Omental fat pad (tissue), 4 donors: ENCODE results near the gene NAT10. TPM values are rescaled to one million over a fixed set of nuclear protein-coding genes. Genes with fewer than 3 reads are reported as not detected.

ENCODE experiments used
- ATAC-seq: fragments of 150-250 bp; one replicate; pipeline ENCODE4 v1.9.1; 2016; ENCODE audit warnings: mild to moderate bottlenecking, moderate library complexity; ENCODE audit not compliant: low FRiP score
- DNase-seq: peaks from one replicate; pipeline ENCODE4 v3.0.0-alpha.2; 2019; ENCODE audit warnings: low spot score
- CTCF ChIP-seq, 3 donors: fragments of 450-650 bp; IDR thresholded peaks; one replicate each; pipeline ENCODE4 v1.5.1; 2016 to 2017; ENCODE audit warnings: antibody characterized with exemption in 3 of 3, mild to moderate bottlenecking in 3 of 3, moderate library complexity in 2 of 3
- total RNA-seq, 4 donors: library from RNA; depleted of rRNA; stranded (reverse); fragments of >200 nt; gene quantifications; one replicate each; pipeline ENCODE4 v1.1.0, GENCODE V29; 2016

The NAT10 gene
- total RNA-seq, 4 donors from 2014 or later = 26.5 to 52.7 (median 27.7) TPM

DNA sequence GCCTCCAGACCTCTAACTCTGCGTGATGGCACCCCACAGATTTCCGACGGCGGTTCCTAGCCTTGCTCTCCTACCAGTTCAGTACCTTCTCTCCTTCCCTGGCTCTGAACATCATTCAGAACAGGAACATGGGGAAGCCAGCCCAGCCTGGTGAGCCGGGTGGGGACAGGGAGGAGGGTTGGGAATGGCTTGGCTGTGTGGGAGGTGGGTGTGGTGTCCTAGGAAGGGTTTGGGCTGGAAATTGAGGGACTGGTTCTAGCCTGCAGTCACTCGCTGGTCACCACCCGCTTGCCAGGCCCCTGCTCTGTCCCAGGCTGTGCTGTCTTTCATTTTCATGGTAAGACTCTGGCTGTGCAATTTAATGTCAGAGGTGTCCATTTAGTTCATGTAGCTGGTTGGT lies 33.9 kb downstream of the NAT10 start:
- TF ChIP-seq CTCF (IDR thresholded peaks at IDR 0.05) = no peak
- DNase-seq = no peak
- no peak for ATAC-seq

- TF ChIP-seq CTCF (IDR thresholded peaks at IDR 0.05) = no peak
- DNase-seq = no peak
- ATAC-seq = no peak
Observed at GRCh38 chr11:34140149-34140548, 34.7 kb downstream of the NAT10 start.

DNA sequence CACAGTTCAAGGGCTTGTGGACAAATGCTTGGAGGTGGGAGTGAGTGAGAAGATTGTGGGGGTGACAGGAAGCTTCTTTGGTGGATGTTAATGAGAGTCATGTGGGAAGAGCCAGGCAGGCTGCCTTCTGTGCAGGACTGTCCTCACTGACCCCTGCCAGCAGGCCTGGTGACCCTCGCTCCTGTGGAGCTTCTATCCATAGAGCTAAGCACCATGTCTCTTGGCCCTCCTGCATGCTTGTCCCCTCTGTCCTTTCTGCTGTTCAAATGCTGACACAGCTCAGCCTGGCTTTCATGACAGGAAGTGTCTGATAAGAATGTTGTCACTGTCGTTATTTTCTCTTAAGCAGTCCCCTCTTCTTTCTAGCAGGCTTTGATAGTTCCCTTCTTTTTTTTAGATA lies 37.6 kb downstream of the NAT10 start:
- TF ChIP-seq CTCF (IDR thresholded peaks at IDR 0.05) = no peak
- DNase-seq (no peak), ATAC-seq (no peak)

DNA sequence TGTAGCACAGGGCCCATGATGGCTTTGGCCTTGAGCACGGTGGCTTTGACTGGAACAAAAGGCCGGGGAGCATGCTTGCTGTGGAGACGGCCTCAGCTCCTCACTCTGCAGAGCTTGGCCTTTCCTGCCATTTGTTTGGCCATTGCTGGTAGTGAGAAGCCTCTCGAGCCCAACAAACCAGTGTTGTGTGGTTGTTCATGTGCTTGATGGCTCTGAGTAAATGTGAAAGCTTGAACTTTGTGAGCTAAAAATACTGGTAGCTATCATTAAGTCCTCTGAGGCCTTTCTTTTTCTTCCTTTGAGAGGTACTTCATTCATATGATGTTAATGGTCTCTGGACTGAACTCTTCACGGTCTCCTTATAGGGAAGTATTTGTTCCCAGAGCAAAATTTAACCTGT lies 39.6 kb downstream of the NAT10 start:
- TF ChIP-seq CTCF (IDR thresholded peaks at IDR 0.05) = no peak
- no peak for ATAC-seq
- DNase-seq = no peak

- no peak for TF ChIP-seq CTCF (IDR thresholded peaks at IDR 0.05)
- DNase-seq (no peak), ATAC-seq (no peak)
Observed at GRCh38 chr11:34145847-34146381, 40.5 kb downstream of the NAT10 start.

GRCh38 chr11:34146411-34146810 lies 41.0 kb downstream of the NAT10 start:
- TF ChIP-seq CTCF (IDR thresholded peaks at IDR 0.05) = no peak
- ATAC-seq (no peak), DNase-seq (no peak)

GRCh38 chr11:34146866-34147265 lies 41.4 kb downstream of the NAT10 start:
- no peak for TF ChIP-seq CTCF (IDR thresholded peaks at IDR 0.05)
- no peak for ATAC-seq
- DNase-seq = no peak
